Thyroid gland (tissue), 4 donors: ENCODE data around the gene P3H3.

Experiments
- POLR2A ChIP-seq, 2 donors: fragments of 450-650 bp; IDR thresholded peaks; one replicate each; pipeline ENCODE4 v1.6.1; 2017; ENCODE audit warnings: antibody characterized with exemption in 2 of 2, mild to moderate bottlenecking in 2 of 2, moderate library complexity in 1 of 2
- TF ChIP-seq, protein P1 (sequence below), 6 experiments: fragments of 200-600 bp in 3 of 6; fragments of 450-650 bp in 3 of 6; sonication (generic) in 3 of 6; IDR thresholded peaks; one replicate each; pipeline ENCODE4 v1.5.1; 2016 to 2019; ENCODE audit warnings: antibody characterized with exemption in 6 of 6, mild to moderate bottlenecking in 2 of 6, inconsistent platforms in 1 of 6, moderate library complexity in 1 of 6

DNA sequence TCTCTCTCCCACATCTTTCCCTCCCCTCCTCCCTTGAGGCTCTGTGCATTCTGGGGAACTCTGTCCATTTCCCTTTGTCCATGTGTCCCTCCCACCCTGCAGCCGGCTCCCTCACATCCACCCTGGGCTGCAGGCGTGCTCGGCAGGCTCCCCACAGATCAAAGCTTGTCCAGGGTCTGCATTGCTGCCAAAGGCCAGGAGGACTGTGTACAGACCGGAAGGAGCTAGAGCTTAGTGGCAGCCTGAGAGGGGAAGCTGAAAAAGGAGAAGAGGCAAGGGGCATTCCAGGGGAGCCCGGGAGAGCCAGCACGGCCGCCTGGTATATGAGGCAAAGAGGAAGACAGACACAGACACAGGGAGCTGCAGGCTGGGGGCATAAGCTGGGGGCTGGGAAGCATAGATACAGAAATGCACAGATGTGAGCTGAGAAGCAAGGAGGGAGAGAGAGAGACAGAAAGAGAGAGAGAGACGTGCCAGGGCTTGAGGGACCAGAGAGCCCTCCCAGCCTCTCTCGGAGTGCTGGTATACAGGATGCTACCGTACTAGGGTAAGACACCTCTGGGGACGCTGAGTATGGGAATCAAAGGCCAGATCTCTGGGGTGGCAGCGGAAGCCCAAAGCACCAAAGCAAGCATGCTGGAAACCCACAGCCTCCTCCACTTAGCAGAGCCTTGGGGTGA is 35.5 kb upstream of the P3H3 start:
- no peak for TF ChIP-seq POLR2A (IDR thresholded peaks at IDR 0.05)
- TF ChIP-seq, protein P1, sequence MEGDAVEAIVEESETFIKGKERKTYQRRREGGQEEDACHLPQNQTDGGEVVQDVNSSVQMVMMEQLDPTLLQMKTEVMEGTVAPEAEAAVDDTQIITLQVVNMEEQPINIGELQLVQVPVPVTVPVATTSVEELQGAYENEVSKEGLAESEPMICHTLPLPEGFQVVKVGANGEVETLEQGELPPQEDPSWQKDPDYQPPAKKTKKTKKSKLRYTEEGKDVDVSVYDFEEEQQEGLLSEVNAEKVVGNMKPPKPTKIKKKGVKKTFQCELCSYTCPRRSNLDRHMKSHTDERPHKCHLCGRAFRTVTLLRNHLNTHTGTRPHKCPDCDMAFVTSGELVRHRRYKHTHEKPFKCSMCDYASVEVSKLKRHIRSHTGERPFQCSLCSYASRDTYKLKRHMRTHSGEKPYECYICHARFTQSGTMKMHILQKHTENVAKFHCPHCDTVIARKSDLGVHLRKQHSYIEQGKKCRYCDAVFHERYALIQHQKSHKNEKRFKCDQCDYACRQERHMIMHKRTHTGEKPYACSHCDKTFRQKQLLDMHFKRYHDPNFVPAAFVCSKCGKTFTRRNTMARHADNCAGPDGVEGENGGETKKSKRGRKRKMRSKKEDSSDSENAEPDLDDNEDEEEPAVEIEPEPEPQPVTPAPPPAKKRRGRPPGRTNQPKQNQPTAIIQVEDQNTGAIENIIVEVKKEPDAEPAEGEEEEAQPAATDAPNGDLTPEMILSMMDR (IDR thresholded peaks at IDR 0.05): no peak
